ENCODE data around the gene UPF3A.

GRCh38 chr13:114303700-114304327, 22.4 kb downstream of the UPF3A start:
- TF ChIP-seq, protein P1, sequence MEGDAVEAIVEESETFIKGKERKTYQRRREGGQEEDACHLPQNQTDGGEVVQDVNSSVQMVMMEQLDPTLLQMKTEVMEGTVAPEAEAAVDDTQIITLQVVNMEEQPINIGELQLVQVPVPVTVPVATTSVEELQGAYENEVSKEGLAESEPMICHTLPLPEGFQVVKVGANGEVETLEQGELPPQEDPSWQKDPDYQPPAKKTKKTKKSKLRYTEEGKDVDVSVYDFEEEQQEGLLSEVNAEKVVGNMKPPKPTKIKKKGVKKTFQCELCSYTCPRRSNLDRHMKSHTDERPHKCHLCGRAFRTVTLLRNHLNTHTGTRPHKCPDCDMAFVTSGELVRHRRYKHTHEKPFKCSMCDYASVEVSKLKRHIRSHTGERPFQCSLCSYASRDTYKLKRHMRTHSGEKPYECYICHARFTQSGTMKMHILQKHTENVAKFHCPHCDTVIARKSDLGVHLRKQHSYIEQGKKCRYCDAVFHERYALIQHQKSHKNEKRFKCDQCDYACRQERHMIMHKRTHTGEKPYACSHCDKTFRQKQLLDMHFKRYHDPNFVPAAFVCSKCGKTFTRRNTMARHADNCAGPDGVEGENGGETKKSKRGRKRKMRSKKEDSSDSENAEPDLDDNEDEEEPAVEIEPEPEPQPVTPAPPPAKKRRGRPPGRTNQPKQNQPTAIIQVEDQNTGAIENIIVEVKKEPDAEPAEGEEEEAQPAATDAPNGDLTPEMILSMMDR (IDR thresholded peaks at IDR 0.05; ENCODE audit: low read length): no peak
- no peak for TF ChIP-seq EZH2 (IDR thresholded peaks at IDR 0.05; ENCODE audit: borderline replicate concordance, low read length)

All from OCI-LY1 (cell line).